C1 segment of cervical spinal cord (tissue), 14 donors: Measurements from ENCODE around the gene TTC14.

Experiments used
- DNase-seq, 14 donors: peaks; one replicate each; lab custom pipeline; 2025; lab: John Stamatoyannopoulos, UW

TTC14 gene

GRCh38 chr3:180630371-180630770 is 28.4 kb downstream of the TTC14 start:
- DNase-seq, result no peak

- no peak for DNase-seq
Measured at GRCh38 chr3:180631317-180631716, 29.4 kb downstream of the TTC14 start.

GRCh38 chr3:180633722-180634121 is 31.8 kb downstream of the TTC14 start:
- no peak for DNase-seq

- no peak for DNase-seq
Measured at GRCh38 chr3:180640987-180641386, 39.0 kb downstream of the TTC14 start.

GRCh38 chr3:180646187-180646790 is 44.3 kb downstream of the TTC14 start:
- no peak for DNase-seq

- DNase-seq, result no peak
Measured at GRCh38 chr3:180656406-180656805, 54.4 kb downstream of the TTC14 start.

- DNase-seq, result no peak
Measured at GRCh38 chr3:180657094-180657493, 55.1 kb downstream of the TTC14 start.
